ENCODE data around the gene ESYT2.

DNA sequence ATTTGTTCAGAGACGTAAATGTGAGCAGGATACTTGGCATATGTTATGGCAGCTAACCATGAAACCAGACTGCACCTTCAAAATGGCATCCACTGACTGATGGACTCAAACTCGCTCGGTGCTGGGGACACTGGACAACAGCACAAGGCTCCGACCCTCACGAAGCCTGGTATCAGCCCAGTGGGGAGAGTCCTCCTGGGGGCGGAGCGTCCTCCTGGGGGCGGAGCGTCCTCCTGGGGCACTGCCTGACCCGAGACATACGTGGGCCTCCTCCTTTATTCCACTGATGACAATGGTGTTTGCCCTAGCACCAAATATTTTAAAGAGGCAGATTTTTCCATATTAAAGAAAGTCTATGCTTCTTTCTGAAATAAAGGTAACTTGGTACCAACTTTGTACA is 39.5 kb downstream of the ESYT2 start:
- TF ChIP-seq CTCF (conservative IDR thresholded peaks at IDR 0.05) (no peak), EZH2 (IDR thresholded peaks at IDR 0.05; ENCODE audit: low read depth) (no peak)
